GM12878 (cell line): ENCODE measurements around the gene TUBB4B. TPM values are rescaled to one million over a fixed set of nuclear protein-coding genes. Genes with fewer than 3 reads are reported as not detected.

ENCODE experiments used
- ASH2L ChIP-seq: fragments of 300-600, 200-600 bp; sonication (generic); IDR thresholded peaks from 2 replicates; pipeline ENCODE4 v1.6.1; 2017; ENCODE audit warnings: low read depth, mild to moderate bottlenecking, borderline replicate concordance
- CBFB ChIP-seq: IDR thresholded peaks from 2 replicates; pipeline ENCODE4 v1.6.1; 2016; ENCODE audit warnings: antibody characterized with exemption, low read depth
- EGR1 ChIP-seq, 2 experiments: IDR thresholded peaks; 1 replicate in 1 of 2; 2 replicates in 1 of 2; pipeline ENCODE4 v1.6.1; 2011 to 2012; ENCODE audit warnings: low read depth in 2 of 2, low read length in 2 of 2, borderline replicate concordance in 1 of 2, mild to moderate bottlenecking in 1 of 2, moderate library complexity in 1 of 2
- IRF3 ChIP-seq: fragments of 450-650 bp; IDR thresholded peaks from 2 replicates; pipeline ENCODE4 v1.6.1; 2014; ENCODE audit warnings: mild to moderate bottlenecking
- KDM1A ChIP-seq: fragments of 200-600 bp; sonication (generic); IDR thresholded peaks from 2 replicates; pipeline ENCODE4 v1.6.1; 2016; ENCODE audit warnings: borderline replicate concordance
- KLF5 ChIP-seq: fragments of 450-650 bp; IDR thresholded peaks from 2 replicates; pipeline ENCODE4 v1.6.1; 2014; ENCODE audit warnings: mild to moderate bottlenecking; ENCODE audit not compliant: partially characterized antibody
- MEF2B ChIP-seq: fragments of 450-650 bp; IDR thresholded peaks from 2 replicates; pipeline ENCODE4 v1.6.1; 2018; ENCODE audit warnings: mild to moderate bottlenecking, moderate library complexity; ENCODE audit not compliant: partially characterized antibody, poor library complexity, severe bottlenecking
- MLLT1 ChIP-seq: fragments of 450-650 bp; IDR thresholded peaks from 2 replicates; pipeline ENCODE4 v1.6.1; 2016; ENCODE audit warnings: mild to moderate bottlenecking
- NR2F1 ChIP-seq: fragments of 450-650 bp; conservative IDR thresholded peaks from 2 replicates; pipeline ENCODE4 v1.6.1; 2017; ENCODE audit warnings: mild to moderate bottlenecking
- POLR2A ChIP-seq: IDR thresholded peaks from 2 replicates; pipeline ENCODE4 v1.6.1; 2011; ENCODE audit warnings: low read depth, mild to moderate bottlenecking, low read length
- ZBTB40 ChIP-seq: fragments of 450-650 bp; IDR thresholded peaks from 2 replicates; pipeline ENCODE4 v1.6.1; 2016; ENCODE audit warnings: mild to moderate bottlenecking, moderate library complexity, borderline replicate concordance
- ZNF592 ChIP-seq: fragments of 450-650 bp; IDR thresholded peaks from 2 replicates; pipeline ENCODE4 v1.6.1; 2017; ENCODE audit warnings: mild to moderate bottlenecking, moderate library complexity
- ZNF687 ChIP-seq: fragments of 450-650 bp; IDR thresholded peaks from 2 replicates; pipeline ENCODE4 v1.6.1; 2017; ENCODE audit warnings: mild to moderate bottlenecking, moderate library complexity
- polyA plus RNA-seq, 11 experiments: library from polyadenylated mRNA; depleted of rRNA in 4 of 11; unstranded in 6 of 11; stranded (reverse) in 5 of 11; fragments of >200 nt; fragmentation: Nextera tagmentation in 4 of 11; fragmentation: Illumina TruSeq in 1 of 11; extraction: Ambion mirVana in 4 of 11; extraction: Trizol in 1 of 11; gene quantifications; 1 replicate in 1 of 11; 2 replicates in 10 of 11; pipeline versions ENCODE4 v1.2.1 to v1.2.3, GENCODE V29; 2011 to 2016; ENCODE audit warnings: inconsistent platforms in 2 of 11, missing spikeins in 2 of 11, low read depth in 1 of 11
- total RNA-seq, 4 experiments: library from RNA; depleted of rRNA in 3 of 4; stranded (reverse); fragments of >200 nt in 3 of 4; fragmentation: Illumina TruSeq in 1 of 4; extraction: Trizol in 1 of 4; gene quantifications; 2 replicates each; pipeline versions ENCODE4 v1.2.1 to v1.2.3, GENCODE V29; 2013 to 2021

The TUBB4B gene
- total and polyA plus RNA-seq, 10 of the 15 experiments (the other 5 are each of a cell fraction or from before 2014, with no cell fraction given): 23.0 to 532 (median 254) TPM

- TF ChIP-seq POLR2A: peak; percentile 95
- no peak for TF ChIP-seq KDM1A
- TF ChIP-seq ZBTB40: peak; percentile 49; the same call in 1 of the 2 replicates
- peak; percentile 66 for TF ChIP-seq MEF2B
- peak; percentile 45 for TF ChIP-seq KLF5
- peak; percentile 88 for TF ChIP-seq NR2F1
- TF ChIP-seq IRF3: peak; percentile 95
- peak; percentile 21; the same call in 1 of the 2 replicates for TF ChIP-seq CBFB
- TF ChIP-seq ASH2L: no peak
- TF ChIP-seq MLLT1: no peak
- TF ChIP-seq ZNF687: peak; percentile 59
- peak in 1 of 2 experiments; percentile 23; a peak in 1 of 3 replicates for TF ChIP-seq EGR1 (IDR thresholded peaks at IDR 0.05; ENCODE audit: borderline replicate concordance in 1 of 2, low read depth in 2 of 2, low read length in 2 of 2)
- no peak for TF ChIP-seq ZNF592
These were observed 40.5 kb upstream of the TUBB4B start, which contains the start of gene TPRN (continued) for GRCh38 chr9:137200311-137201204.
